Measurements from ENCODE around the gene DPP4.

DPP4 gene

DNA sequence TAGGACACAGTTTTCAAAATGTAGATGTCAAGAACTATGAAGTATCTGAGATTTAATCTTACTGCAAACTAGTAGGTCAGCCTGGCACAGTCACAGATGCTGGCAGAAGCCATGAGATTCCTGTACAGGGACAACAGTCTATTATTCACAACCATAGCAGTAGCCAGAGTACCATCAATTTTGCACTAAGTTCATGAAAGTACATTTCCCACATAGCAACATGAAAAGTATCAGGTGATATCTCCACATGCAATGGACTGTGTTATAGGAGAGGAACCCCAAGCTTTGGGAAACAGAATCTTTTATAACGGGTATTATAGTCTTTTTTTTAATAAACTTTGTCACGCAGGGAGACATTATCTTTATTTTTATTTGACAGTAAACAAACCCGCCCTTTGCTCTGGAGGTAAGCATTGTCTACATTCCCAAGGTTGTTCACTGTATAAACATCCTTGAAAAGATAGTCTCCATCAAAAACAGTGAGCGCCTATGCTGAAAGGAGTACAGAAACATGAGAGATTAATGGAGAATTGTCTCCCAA, 33.4 kb upstream of the DPP4 start:
- Histone ChIP-seq H4K91ac (ENCODE audit: low read depth, low read length) (no peak overlapping the region), H3K79me1 (ENCODE audit: low read length) (no peaks in the 10 kb centered on the region), H3K27me3 (ENCODE audit: insufficient read depth, low read length) (no peaks in the 10 kb centered on the region), H3K9ac (ENCODE audit: low read length) (no peak overlapping the region), H3K14ac (ENCODE audit: low read length) (no peak overlapping the region), H3K36me3 (ENCODE audit: control insufficient read depth in 1 of 2, insufficient read depth in 2 of 2, low read length in 2 of 2) (no peaks in the 10 kb centered on the region), H3K79me2 (ENCODE audit: control insufficient read depth, insufficient read depth, low read length, poor library complexity) (no peaks in the 10 kb centered on the region), H3K9me3 (ENCODE audit: insufficient read depth, low read depth, low read length) (no peaks in the 10 kb centered on the region), H3K23ac (ENCODE audit: low read length) (no peak overlapping the region), H2AK5ac (ENCODE audit: low read length) (no peak overlapping the region), H3K4me1 (ENCODE audit: control insufficient read depth in 1 of 2, insufficient read depth in 2 of 2, low read length in 2 of 2) (peaks cover 0 to 2% of the 10 kb centered on the region in 2 experiments), H3K4me2 (ENCODE audit: low read length) (no peak overlapping the region), H4K8ac (ENCODE audit: low read depth, low read length) (no peak overlapping the region), H2AFZ (ENCODE audit: insufficient read depth, low read length, poor library complexity) (no peak overlapping the region), H4K12ac (ENCODE audit: low read depth, low read length) (no peak overlapping the region), H2BK5ac (ENCODE audit: low read depth, low read length, poor library complexity) (no peak overlapping the region), H3K4me3 (ENCODE audit: low read depth, low read length) (no peak overlapping the region), H2BK12ac (ENCODE audit: low read length) (no peak overlapping the region), H3K27ac (ENCODE audit: low read depth, low read length) (no peak overlapping the region), H3K4ac (ENCODE audit: low read depth, low read length) (no peak overlapping the region), H3K18ac (ENCODE audit: low read length) (no peak overlapping the region), H2BK120ac (ENCODE audit: insufficient read depth, low read length, poor library complexity) (no peak overlapping the region)
- WGBS (ENCODE audit: extremely low coverage, insufficient coverage, insufficient read length) = no CpG with 5 or more reads among the region's 4 CpGs
- DNase-seq = peak in 1 of 2 donors; percentile 30

DNA sequence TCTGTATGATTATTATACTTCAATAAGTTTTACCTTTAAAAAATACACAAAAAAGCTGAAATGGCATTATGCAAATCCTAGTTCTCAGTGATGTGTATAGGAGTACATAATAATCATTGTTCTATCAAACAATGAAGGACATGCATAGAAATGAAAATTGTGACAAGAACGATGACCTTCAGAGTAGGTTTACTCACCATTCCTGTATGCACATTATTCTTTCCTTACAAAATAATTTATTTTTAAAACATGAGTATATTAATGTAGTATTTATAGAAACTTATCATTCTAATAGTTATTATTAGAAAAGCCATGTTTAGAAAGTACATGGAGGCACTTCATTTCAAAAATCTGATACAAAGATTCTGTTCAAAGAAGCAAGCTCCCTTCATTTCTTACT, 32.7 kb upstream of the DPP4 start:
- no peak overlapping the region for H2BK12ac ChIP-seq (ENCODE audit: low read length)
- no peaks in the 10 kb centered on the region for H3K36me3 ChIP-seq (ENCODE audit: control insufficient read depth in 1 of 2, insufficient read depth in 2 of 2, low read length in 2 of 2)
- no peak overlapping the region for H4K8ac ChIP-seq (ENCODE audit: low read depth, low read length)
- no peak overlapping the region for H2BK120ac ChIP-seq (ENCODE audit: insufficient read depth, low read length, poor library complexity)
- WGBS (ENCODE audit: extremely low coverage, insufficient coverage, insufficient read length) = no CpG with 5 or more reads among the region's 1 CpG
- peaks cover 0 to under 1% of the 10 kb centered on the region in 2 experiments for H3K4me1 ChIP-seq (ENCODE audit: control insufficient read depth in 1 of 2, insufficient read depth in 2 of 2, low read length in 2 of 2)
- H3K27me3 ChIP-seq (ENCODE audit: insufficient read depth, low read length) = no peaks in the 10 kb centered on the region
- no peak overlapping the region for H3K4me3 ChIP-seq (ENCODE audit: low read depth, low read length)
- no peak overlapping the region for H3K23ac ChIP-seq (ENCODE audit: low read length)
- no peak for DNase-seq
- H4K12ac ChIP-seq (ENCODE audit: low read depth, low read length) = no peak overlapping the region
- H2BK5ac ChIP-seq (ENCODE audit: low read depth, low read length, poor library complexity) = no peak overlapping the region
- H3K14ac ChIP-seq (ENCODE audit: low read length) = no peak overlapping the region
- H3K9me3 ChIP-seq (ENCODE audit: insufficient read depth, low read depth, low read length) = no peaks in the 10 kb centered on the region
- H3K4me2 ChIP-seq (ENCODE audit: low read length) = no peak overlapping the region
- no peak overlapping the region for H3K18ac ChIP-seq (ENCODE audit: low read length)
- no peak overlapping the region for H2AFZ ChIP-seq (ENCODE audit: insufficient read depth, low read length, poor library complexity)
- H4K91ac ChIP-seq (ENCODE audit: low read depth, low read length) = no peak overlapping the region
- no peaks in the 10 kb centered on the region for H3K79me2 ChIP-seq (ENCODE audit: control insufficient read depth, insufficient read depth, low read length, poor library complexity)
- H3K27ac ChIP-seq (ENCODE audit: low read depth, low read length) = no peak overlapping the region
- no peaks in the 10 kb centered on the region for H3K79me1 ChIP-seq (ENCODE audit: low read length)
- H3K4ac ChIP-seq (ENCODE audit: low read depth, low read length) = no peak overlapping the region
- H3K9ac ChIP-seq (ENCODE audit: low read length) = no peak overlapping the region
- no peak overlapping the region for H2AK5ac ChIP-seq (ENCODE audit: low read length)

DNA sequence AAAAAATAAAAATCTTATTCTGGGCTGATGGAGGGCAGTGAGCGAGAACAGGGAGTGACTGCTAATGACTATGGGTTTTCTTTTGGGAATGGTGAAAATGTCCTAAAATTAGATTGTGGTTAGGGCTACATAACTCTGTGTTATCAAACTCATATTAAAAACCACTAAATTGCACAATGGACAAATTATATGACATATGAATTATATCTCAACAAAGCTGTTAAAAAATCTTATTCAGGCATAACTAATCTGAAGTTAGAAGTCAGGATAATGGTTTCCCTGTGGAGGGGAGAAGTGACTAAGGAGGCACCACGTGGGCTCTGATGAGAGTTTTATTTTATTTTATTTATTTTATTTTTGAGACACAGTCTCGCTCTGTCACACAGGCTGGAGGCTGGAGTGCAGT, 32.1 kb upstream of the DPP4 start:
- WGBS (ENCODE audit: extremely low coverage, insufficient coverage, insufficient read length) = no CpG with 5 or more reads among the region's 3 CpGs
- no peaks in the 10 kb centered on the region for H3K36me3 ChIP-seq (ENCODE audit: control insufficient read depth in 1 of 2, insufficient read depth in 2 of 2, low read length in 2 of 2)
- no peak for DNase-seq
- no peak overlapping the region for H3K4ac ChIP-seq (ENCODE audit: low read depth, low read length)
- no peak overlapping the region for H4K8ac ChIP-seq (ENCODE audit: low read depth, low read length)
- H2BK120ac ChIP-seq (ENCODE audit: insufficient read depth, low read length, poor library complexity) = no peak overlapping the region
- H2BK12ac ChIP-seq (ENCODE audit: low read length) = no peak overlapping the region
- H3K23ac ChIP-seq (ENCODE audit: low read length) = no peak overlapping the region
- H4K91ac ChIP-seq (ENCODE audit: low read depth, low read length) = no peak overlapping the region
- no peak overlapping the region for H2BK5ac ChIP-seq (ENCODE audit: low read depth, low read length, poor library complexity)
- no peak overlapping the region for H3K14ac ChIP-seq (ENCODE audit: low read length)
- no peaks in the 10 kb centered on the region for H3K27me3 ChIP-seq (ENCODE audit: insufficient read depth, low read length)
- H3K79me1 ChIP-seq (ENCODE audit: low read length) = no peaks in the 10 kb centered on the region
- H3K9me3 ChIP-seq (ENCODE audit: insufficient read depth, low read depth, low read length) = no peaks in the 10 kb centered on the region
- H2AFZ ChIP-seq (ENCODE audit: insufficient read depth, low read length, poor library complexity) = no peak overlapping the region
- no peak overlapping the region for H3K18ac ChIP-seq (ENCODE audit: low read length)
- no peak overlapping the region for H3K27ac ChIP-seq (ENCODE audit: low read depth, low read length)
- no peak overlapping the region for H3K4me3 ChIP-seq (ENCODE audit: low read depth, low read length)
- no peak overlapping the region for H3K4me2 ChIP-seq (ENCODE audit: low read length)
- no peak overlapping the region for H2AK5ac ChIP-seq (ENCODE audit: low read length)
- no peaks in the 10 kb centered on the region for H3K79me2 ChIP-seq (ENCODE audit: control insufficient read depth, insufficient read depth, low read length, poor library complexity)
- no peaks in the 10 kb centered on the region for H3K4me1 ChIP-seq (ENCODE audit: control insufficient read depth in 1 of 2, insufficient read depth in 2 of 2, low read length in 2 of 2)
- no peak overlapping the region for H3K9ac ChIP-seq (ENCODE audit: low read length)
- H4K12ac ChIP-seq (ENCODE audit: low read depth, low read length) = no peak overlapping the region

DNA sequence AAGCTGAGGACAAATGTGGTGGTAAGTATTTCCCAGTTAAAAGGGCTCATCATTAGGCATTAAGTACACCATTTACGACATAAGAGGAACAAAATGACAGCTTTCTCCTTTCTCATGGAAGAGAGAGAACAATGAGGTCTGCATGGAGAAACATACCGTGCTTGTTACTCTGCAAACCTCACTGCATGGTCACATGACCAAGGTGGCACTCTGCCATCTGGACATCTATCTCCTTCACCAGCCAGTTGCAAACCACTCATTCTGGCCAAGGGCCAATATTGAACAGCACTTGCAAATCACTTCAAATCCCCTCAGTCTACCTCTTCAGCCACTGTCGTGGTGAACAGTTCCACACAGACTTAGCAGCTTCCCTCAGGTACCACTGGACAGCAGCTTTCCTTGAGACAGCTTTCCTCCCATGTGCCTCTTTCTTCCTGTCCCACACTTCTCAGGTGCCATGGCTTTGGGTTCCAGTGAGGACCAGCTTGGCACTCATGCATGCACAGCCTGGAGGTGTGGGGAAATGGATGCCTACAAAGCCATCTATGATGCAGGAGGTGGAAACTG, 29.5 kb upstream of the DPP4 start:
- Histone ChIP-seq H3K4me3 (ENCODE audit: low read depth, low read length) (no peak overlapping the region), H3K4ac (ENCODE audit: low read depth, low read length) (no peak overlapping the region), H3K36me3 (ENCODE audit: control insufficient read depth in 1 of 2, insufficient read depth in 2 of 2, low read length in 2 of 2) (no peaks in the 10 kb centered on the region), H3K27ac (ENCODE audit: low read depth, low read length) (no peak overlapping the region), H3K14ac (ENCODE audit: low read length) (no peak overlapping the region), H3K9me3 (ENCODE audit: insufficient read depth, low read depth, low read length) (no peaks in the 10 kb centered on the region), H3K4me1 (ENCODE audit: control insufficient read depth in 1 of 2, insufficient read depth in 2 of 2, low read length in 2 of 2) (no peaks in the 10 kb centered on the region), H2BK5ac (ENCODE audit: low read depth, low read length, poor library complexity) (no peak overlapping the region), H4K12ac (ENCODE audit: low read depth, low read length) (no peak overlapping the region), H3K18ac (ENCODE audit: low read length) (no peak overlapping the region), H4K91ac (ENCODE audit: low read depth, low read length) (no peak overlapping the region), H3K23ac (ENCODE audit: low read length) (no peak overlapping the region), H2BK12ac (ENCODE audit: low read length) (no peak overlapping the region), H3K79me2 (ENCODE audit: control insufficient read depth, insufficient read depth, low read length, poor library complexity) (no peaks in the 10 kb centered on the region), H4K8ac (ENCODE audit: low read depth, low read length) (no peak overlapping the region), H3K27me3 (ENCODE audit: insufficient read depth, low read length) (no peaks in the 10 kb centered on the region), H3K79me1 (ENCODE audit: low read length) (no peaks in the 10 kb centered on the region), H2AFZ (ENCODE audit: insufficient read depth, low read length, poor library complexity) (no peak overlapping the region), H3K9ac (ENCODE audit: low read length) (no peak overlapping the region), H2BK120ac (ENCODE audit: insufficient read depth, low read length, poor library complexity) (no peak overlapping the region), H3K4me2 (ENCODE audit: low read length) (no peak overlapping the region), H2AK5ac (ENCODE audit: low read length) (no peak overlapping the region)
- DNase-seq = no peak
- WGBS (ENCODE audit: extremely low coverage, insufficient coverage, insufficient read length) = no CpG with 5 or more reads among the region's 3 CpGs
